Inflammatory macrophage treated with lipopolysaccharide for 4 hours (primary cell): ENCODE measurements around the gene SERPINB11.
"Not testable (repeated sequence)": the region's sequence is repeated elsewhere in the genome, so short reads cannot be mapped to it uniquely, and the experiment has no call there.

Experiments
- DNase-seq: peaks from one replicate; pipeline ENCODE4 v3.0.0-alpha.2; 2020

SERPINB11 gene

GRCh38 chr18:63702660-63703059 is at the start of gene SERPINB11:
TSS of gene SERPINB11 (plus strand) at chr18:63702960. CDS start at chr18:63710194, 7,234 bp downstream.
- DNase-seq = no peak

GRCh38 chr18:63658920-63659319 is 43.8 kb upstream of the SERPINB11 start:
- not testable (repeated sequence) for DNase-seq

GRCh38 chr18:63661750-63662149 is 41.0 kb upstream of the SERPINB11 start, which contains the start of gene SERPINB3:
TSS of gene SERPINB3 (minus strand) at chr18:63661893. CDS start at chr18:63661216, 677 bp downstream.
- not testable (repeated sequence) for DNase-seq

GRCh38 chr18:63664571-63664970 is 38.2 kb upstream of the SERPINB11 start:
- DNase-seq = no peak

GRCh38 chr18:63676526-63677323 is 26.0 kb upstream of the SERPINB11 start:
- DNase-seq = peak; percentile 6

GRCh38 chr18:63677500-63678225 is 25.1 kb upstream of the SERPINB11 start:
- DNase-seq = peak; percentile 49

GRCh38 chr18:63679820-63680606 is 22.7 kb upstream of the SERPINB11 start:
- DNase-seq = no peak

GRCh38 chr18:63681449-63682340 is 21.1 kb upstream of the SERPINB11 start:
- DNase-seq = no peak

- DNase-seq = no peak
Measured at GRCh38 chr18:63683152-63683551, 19.6 kb upstream of the SERPINB11 start.

GRCh38 chr18:63683890-63684289 is 18.9 kb upstream of the SERPINB11 start:
- DNase-seq = no peak

- no peak for DNase-seq
Measured at GRCh38 chr18:63684718-63685117, 18.0 kb upstream of the SERPINB11 start.

- DNase-seq = no peak
Measured at GRCh38 chr18:63686871-63687270, 15.9 kb upstream of the SERPINB11 start.

- DNase-seq = no peak
Measured at GRCh38 chr18:63689064-63689463, 13.7 kb upstream of the SERPINB11 start.

GRCh38 chr18:63697097-63697660 is 5.6 kb upstream of the SERPINB11 start:
- no peak for DNase-seq

GRCh38 chr18:63700501-63700900 is 2.3 kb upstream of the SERPINB11 start:
- no peak for DNase-seq

- no peak for DNase-seq
Measured at GRCh38 chr18:63701952-63702351, 808 bp upstream of the SERPINB11 start.

GRCh38 chr18:63705401-63705800 is 2.6 kb downstream of the SERPINB11 start:
- DNase-seq = no peak

- DNase-seq = no peak
Measured at GRCh38 chr18:63707816-63708215, 5.1 kb downstream of the SERPINB11 start.

- no peak for DNase-seq
Measured at GRCh38 chr18:63708650-63709049, 5.9 kb downstream of the SERPINB11 start.

GRCh38 chr18:63725682-63726480 is 23.1 kb downstream of the SERPINB11 start:
- no peak for DNase-seq

GRCh38 chr18:63730773-63731172 is 28.0 kb downstream of the SERPINB11 start:
- DNase-seq = no peak
